GM18519 (cell line): ENCODE measurements around the gene SMAD4.
"Not testable (repeated sequence)": the region's sequence is repeated elsewhere in the genome, so short reads cannot be mapped to it uniquely, and the experiment has no call there.

Source experiments
- ATAC-seq: cut with Tn5 transposase; IDR thresholded peaks from one replicate; pipeline ENCODE4 v1.9.1; 2021; ENCODE audit warnings: mild to moderate bottlenecking, moderate library complexity; ENCODE audit not compliant: unreplicated experiment, low FRiP score

Gene SMAD4

GRCh38 chr18:51107598-51108305, 77.7 kb downstream of the SMAD4 start:
- ATAC-seq, result no peak

GRCh38 chr18:51108330-51108729, 78.3 kb downstream of the SMAD4 start:
- ATAC-seq, result no peak

GRCh38 chr18:51110073-51110797, 80.2 kb downstream of the SMAD4 start:
- no peak for ATAC-seq

GRCh38 chr18:51111633-51112355, 81.8 kb downstream of the SMAD4 start:
- ATAC-seq, result not testable (repeated sequence)

- not testable (repeated sequence) for ATAC-seq
Observed at GRCh38 chr18:51116996-51117395, 87.0 kb downstream of the SMAD4 start.

GRCh38 chr18:51119561-51119960, 89.5 kb downstream of the SMAD4 start:
- not testable (repeated sequence) for ATAC-seq

GRCh38 chr18:51119976-51120375, 90.0 kb downstream of the SMAD4 start:
- ATAC-seq, result not testable (repeated sequence)

- ATAC-seq, result no peak
Observed at GRCh38 chr18:51120809-51121596, 91.0 kb downstream of the SMAD4 start.

GRCh38 chr18:51121597-51121857, 91.5 kb downstream of the SMAD4 start:
- ATAC-seq, result no peak

- ATAC-seq, result no peak
Observed at GRCh38 chr18:51122266-51123045, 92.4 kb downstream of the SMAD4 start.

- ATAC-seq, result no peak
Observed at GRCh38 chr18:51123046-51123395, 93.0 kb downstream of the SMAD4 start.

- ATAC-seq, result no peak
Observed at GRCh38 chr18:51123481-51123880, 93.5 kb downstream of the SMAD4 start.

- no peak for ATAC-seq
Observed at GRCh38 chr18:51123936-51124486, 94.0 kb downstream of the SMAD4 start.

GRCh38 chr18:51125976-51126375, 96.0 kb downstream of the SMAD4 start:
- no peak for ATAC-seq

GRCh38 chr18:51127664-51128063, 97.7 kb downstream of the SMAD4 start:
- ATAC-seq, result no peak

GRCh38 chr18:51128533-51128932, 98.5 kb downstream of the SMAD4 start:
- ATAC-seq, result no peak

GRCh38 chr18:51132256-51132935, 102.4 kb downstream of the SMAD4 start:
- ATAC-seq, result no peak

- ATAC-seq, result no peak
Observed at GRCh38 chr18:51133580-51134160, 103.7 kb downstream of the SMAD4 start.
